Activated CD8-positive, alpha-beta memory T cell treated with anti-CD3 and anti-CD28 coated beads, Interleukin-2, amount 50 U/mL, for 48 hours (primary cell): ENCODE measurements around the gene TRH.
"Not testable (repeated sequence)": the region's sequence is repeated elsewhere in the genome, so short reads cannot be mapped to it uniquely, and the experiment has no call there.

Experiments
- DNase-seq: peaks from one replicate; pipeline ENCODE4 v3.0.0-alpha.2; 2020

Gene TRH

DNA sequence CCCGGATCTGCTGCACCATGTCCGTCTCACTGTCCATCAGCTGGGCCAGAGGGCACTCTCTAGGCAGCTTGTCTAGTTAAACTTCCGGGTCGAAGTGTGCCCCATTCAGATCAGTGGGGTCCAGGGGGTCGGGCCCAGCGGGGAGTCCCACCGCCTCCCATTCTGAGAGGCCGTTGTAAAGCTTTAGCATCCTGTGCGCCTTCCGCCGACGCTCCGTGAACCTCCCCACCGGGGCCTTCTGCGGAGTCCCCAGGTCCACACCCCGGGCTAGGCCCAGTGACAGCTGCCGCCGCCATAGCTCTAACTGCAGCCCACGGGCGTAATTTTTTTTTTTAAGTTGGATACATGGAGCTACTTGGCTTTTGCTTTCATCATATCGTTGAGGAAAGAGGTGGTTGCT is 38.7 kb downstream of the TRH start:
- DNase-seq = not testable (repeated sequence)

DNA sequence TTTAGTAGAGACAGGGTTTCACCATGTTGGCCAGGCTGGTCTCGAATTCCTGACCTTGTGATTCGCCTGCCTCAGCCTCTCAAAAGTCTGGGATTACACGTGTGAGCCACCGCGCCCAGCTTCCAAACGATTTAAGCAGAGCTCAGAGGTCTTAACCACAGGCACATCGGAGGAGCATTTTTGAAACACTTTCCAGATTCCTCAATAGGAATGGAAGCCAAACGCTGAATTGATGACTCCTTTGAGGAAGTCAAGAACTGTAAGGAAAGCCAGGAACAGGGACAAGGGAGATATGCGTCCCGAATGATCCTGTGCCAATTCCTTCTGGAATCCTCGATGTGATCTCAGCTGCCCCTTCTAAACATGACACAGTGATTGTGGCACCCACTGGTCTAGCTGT is 40.0 kb downstream of the TRH start:
- no peak for DNase-seq

DNA sequence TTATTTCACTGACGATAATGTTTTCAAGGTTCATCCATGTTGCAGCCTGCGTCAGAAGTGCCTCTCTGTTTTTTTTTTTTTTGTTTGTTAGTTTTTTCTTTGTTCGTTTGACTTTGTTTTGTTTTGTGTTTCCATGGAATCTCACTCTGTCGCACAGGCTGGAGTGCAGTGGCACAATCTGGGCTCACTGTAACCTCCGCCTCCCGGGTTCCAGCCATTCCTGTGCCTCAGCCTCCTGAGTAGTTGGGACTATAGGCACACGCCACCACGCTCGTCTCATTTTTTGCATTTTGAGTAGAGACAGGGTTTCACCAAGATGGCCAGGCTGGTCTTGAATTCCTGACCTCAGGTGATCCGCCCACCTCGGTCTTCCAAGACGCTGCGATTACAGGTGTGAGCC is 43.1 kb downstream of the TRH start:
- not testable (repeated sequence) for DNase-seq

DNA sequence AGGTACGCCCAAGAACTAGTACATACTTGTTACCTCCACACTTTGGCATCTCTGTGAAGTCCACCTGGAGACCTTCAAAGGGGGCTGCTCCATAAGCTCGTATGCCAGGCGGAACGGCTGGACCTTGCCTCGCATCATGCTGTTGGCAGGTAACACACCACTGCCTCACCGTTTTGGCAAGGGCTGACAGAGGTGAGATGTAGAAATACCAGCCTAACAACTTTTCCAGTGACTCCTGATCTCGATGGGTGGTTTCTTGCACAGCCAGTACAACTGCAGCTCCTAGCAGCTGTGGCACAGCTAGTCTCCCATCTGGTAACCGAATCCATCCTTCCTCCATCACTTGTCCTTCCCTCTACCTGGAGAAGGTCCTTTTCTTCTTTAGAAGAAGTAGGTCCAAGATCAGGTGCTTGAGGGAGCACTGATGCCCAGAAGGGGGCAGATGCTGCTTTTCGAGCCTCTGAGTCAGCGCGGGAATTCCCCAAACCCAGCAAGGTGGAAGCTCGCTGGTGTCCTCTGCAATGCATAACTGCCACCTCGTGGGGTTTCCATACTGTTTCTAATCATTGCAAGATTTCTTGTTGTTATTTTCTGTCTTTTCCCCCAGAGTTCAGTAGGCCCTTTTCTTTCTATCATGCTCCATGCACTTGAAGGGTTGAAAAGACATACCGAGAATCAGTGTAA is 51.8 kb downstream of the TRH start:
- not testable (repeated sequence) for DNase-seq

DNA sequence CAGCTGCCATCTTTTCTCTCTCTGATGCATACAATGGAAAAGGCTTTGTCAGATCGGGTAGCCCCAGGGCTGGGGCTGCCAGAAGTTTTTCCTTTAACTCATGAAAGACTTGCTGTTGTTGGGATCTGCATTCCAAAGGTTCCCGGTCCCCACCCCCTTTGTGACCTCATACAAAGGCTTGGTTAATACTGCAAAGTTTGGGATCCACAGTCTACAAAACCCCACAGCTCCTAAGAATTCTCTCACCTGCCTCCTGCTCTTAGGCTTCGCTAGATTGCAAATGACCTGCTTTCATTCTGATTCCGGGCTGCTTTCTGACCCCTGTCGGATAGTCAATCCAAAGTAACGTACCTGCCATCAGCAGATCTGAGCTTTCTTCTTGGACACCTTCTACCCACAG is 52.9 kb downstream of the TRH start:
- DNase-seq = not testable (repeated sequence)
